HUES6 (cell line): Measurements from ENCODE around the gene NUDT7.
A peak's percentile ranks its signal among the peaks of the same experiment; 100 is the strongest.

Source experiments
- H3K27ac ChIP-seq: 2 replicates; pipeline ENCODE4 v1.7.0; 2013; ENCODE audit warnings: low read depth, mild to moderate bottlenecking, low read length, inconsistent platforms
- H3K27me3 ChIP-seq: 2 replicates; pipeline ENCODE4 v1.6.1; 2013; ENCODE audit warnings: low read length; ENCODE audit not compliant: control insufficient read depth, insufficient read depth
- H3K36me3 ChIP-seq: 2 replicates; pipeline ENCODE4 v1.6.1; 2013; ENCODE audit warnings: low read length; ENCODE audit not compliant: control insufficient read depth, insufficient read depth
- H3K4me1 ChIP-seq: 2 replicates; pipeline ENCODE4 v1.6.1; 2013; ENCODE audit warnings: low read length; ENCODE audit not compliant: control insufficient read depth, insufficient read depth
- H3K4me3 ChIP-seq: 2 replicates; pipeline ENCODE4 v1.5.1; 2013; ENCODE audit warnings: low read depth, low read length
- H3K9ac ChIP-seq: one replicate; pipeline ENCODE4 v1.6.1; 2013; ENCODE audit warnings: mild to moderate bottlenecking, low read length
- H3K9me3 ChIP-seq: 2 replicates; pipeline ENCODE4 v1.6.1; 2013; ENCODE audit warnings: low read depth, low read length; ENCODE audit not compliant: control insufficient read depth, insufficient read depth

Gene NUDT7

GRCh38 chr16:77780378-77780837 lies 58.1 kb downstream of the NUDT7 start:
- Histone ChIP-seq H3K36me3 (no peaks in the 10 kb centered on the region), H3K9ac (no peak overlapping the region), H3K4me1 (no peaks in the 10 kb centered on the region), H3K4me3 (no peak overlapping the region), H3K27me3 (no peaks in the 10 kb centered on the region), H3K27ac (no peak overlapping the region), H3K9me3 (no peaks in the 10 kb centered on the region)

GRCh38 chr16:77781091-77781490 lies 58.8 kb downstream of the NUDT7 start:
- Histone ChIP-seq H3K27me3 (no peaks in the 10 kb centered on the region), H3K27ac (no peak overlapping the region), H3K9ac (no peak overlapping the region), H3K9me3 (no peaks in the 10 kb centered on the region), H3K36me3 (no peaks in the 10 kb centered on the region), H3K4me1 (no peaks in the 10 kb centered on the region), H3K4me3 (no peak overlapping the region)

GRCh38 chr16:77782694-77783093 lies 60.4 kb downstream of the NUDT7 start:
- Histone ChIP-seq H3K9ac (no peak overlapping the region), H3K9me3 (no peaks in the 10 kb centered on the region), H3K27ac (no peak overlapping the region), H3K4me3 (no peak overlapping the region), H3K27me3 (peaks cover 12% of the 10 kb centered on the region), H3K4me1 (no peaks in the 10 kb centered on the region), H3K36me3 (no peaks in the 10 kb centered on the region)

- no peak overlapping the region for H3K4me3 ChIP-seq
- H3K4me1 ChIP-seq, result peaks cover 4% of the 10 kb centered on the region; the same call in 1 of the 2 replicates
- H3K9ac ChIP-seq, result no peak overlapping the region
- H3K27ac ChIP-seq, result no peak overlapping the region
- peaks cover 30% of the 10 kb centered on the region for H3K27me3 ChIP-seq
- H3K9me3 ChIP-seq, result no peaks in the 10 kb centered on the region
- no peaks in the 10 kb centered on the region for H3K36me3 ChIP-seq
These were observed 62.4 kb downstream of the NUDT7 start for GRCh38 chr16:77784441-77785372.

GRCh38 chr16:77785373-77785764 lies 63.1 kb downstream of the NUDT7 start:
- Histone ChIP-seq H3K36me3 (no peaks in the 10 kb centered on the region), H3K9ac (no peak overlapping the region)

GRCh38 chr16:77786186-77786847 lies 64.0 kb downstream of the NUDT7 start:
- no peaks in the 10 kb centered on the region for H3K36me3 ChIP-seq
- H3K27me3 ChIP-seq, result peaks cover 44% of the 10 kb centered on the region
- H3K9me3 ChIP-seq, result no peaks in the 10 kb centered on the region
- no peak overlapping the region for H3K27ac ChIP-seq
- H3K9ac ChIP-seq, result no peak overlapping the region
- peaks cover 16% of the 10 kb centered on the region for H3K4me1 ChIP-seq
- H3K4me3 ChIP-seq, result no peak overlapping the region

More at GRCh38 chr16:77785373-77785764, 63.1 kb downstream of the NUDT7 start:
- Histone ChIP-seq H3K4me1 (peaks cover 9% of the 10 kb centered on the region), H3K9me3 (no peaks in the 10 kb centered on the region), H3K4me3 (no peak overlapping the region), H3K27ac (no peak overlapping the region), H3K27me3 (peaks cover 36% of the 10 kb centered on the region)

- H3K27me3 ChIP-seq, result peaks cover 44% of the 10 kb centered on the region
- H3K36me3 ChIP-seq, result no peaks in the 10 kb centered on the region
- peak overlapping the region; percentile 94; the same call in 1 of the 2 replicates for H3K4me3 ChIP-seq
- no peak overlapping the region for H3K27ac ChIP-seq
- no peak overlapping the region for H3K9ac ChIP-seq
- no peaks in the 10 kb centered on the region for H3K9me3 ChIP-seq
- H3K4me1 ChIP-seq, result peaks cover 20% of the 10 kb centered on the region
These were observed 65.1 kb downstream of the NUDT7 start for GRCh38 chr16:77787452-77787851.

- H3K36me3 ChIP-seq, result no peaks in the 10 kb centered on the region
- H3K9ac ChIP-seq, result peak within 1 kb of the TSS; percentile 70
- no peaks in the 10 kb centered on the region for H3K9me3 ChIP-seq
- H3K4me3 ChIP-seq, result peak within 1 kb of the TSS; percentile 94
- peaks cover 20% of the 10 kb centered on the region for H3K4me1 ChIP-seq
- no peak within 1 kb of the TSS for H3K27ac ChIP-seq
- H3K27me3 ChIP-seq, result peaks cover 44% of the 10 kb centered on the region
These were observed 66.1 kb downstream of the NUDT7 start, which contains the start of gene VAT1L for GRCh38 chr16:77788181-77789084. VAT1L (plus strand) TSS chr16:77788564; CDS start chr16:77788683, 119 bp downstream.

- no peaks in the 10 kb centered on the region for H3K36me3 ChIP-seq
- no peak overlapping the region for H3K27ac ChIP-seq
- peaks cover 20% of the 10 kb centered on the region for H3K4me1 ChIP-seq
- H3K4me3 ChIP-seq, result peak overlapping the region; percentile 94
- peak overlapping the region; percentile 70 for H3K9ac ChIP-seq
- no peaks in the 10 kb centered on the region for H3K9me3 ChIP-seq
- peaks cover 44% of the 10 kb centered on the region for H3K27me3 ChIP-seq
These were observed 67.0 kb downstream of the NUDT7 start for GRCh38 chr16:77789085-77790008.

- H3K27me3 ChIP-seq, result peaks cover 44% of the 10 kb centered on the region
- H3K4me1 ChIP-seq, result peaks cover 20% of the 10 kb centered on the region
- H3K36me3 ChIP-seq, result no peaks in the 10 kb centered on the region
- H3K4me3 ChIP-seq, result peak overlapping the region; percentile 94
- H3K27ac ChIP-seq, result no peak overlapping the region
- H3K9ac ChIP-seq, result peak overlapping the region; percentile 70
- no peaks in the 10 kb centered on the region for H3K9me3 ChIP-seq
These were observed 67.7 kb downstream of the NUDT7 start for GRCh38 chr16:77790009-77790372.
